T-helper 17 cell (primary cell): ENCODE data around the gene LRRC4. TPM values are rescaled to one million over a fixed set of nuclear protein-coding genes. Genes with fewer than 3 reads are reported as not detected.

Source experiments
- ATAC-seq: fragments of 150-1000 bp; cut with Tn5 transposase; 2 replicates; pipeline ENCODE4 v1.10.0; 2021; ENCODE audit warnings: mild to moderate bottlenecking, moderate library complexity
- DNase-seq, 3 donors: peaks; one replicate each; pipeline versions ENCODE4 v3.0.0 to v3.0.0-alpha.2; 2020 to 2021
- H3K9me3 ChIP-seq: one replicate; pipeline ENCODE4 v1.7.0; 2013; ENCODE audit warnings: low read length, mild to moderate bottlenecking; ENCODE audit not compliant: control insufficient read depth, poor library complexity, severe bottlenecking
- H3K27ac Mint-ChIP-seq: one replicate; pipeline ENCODE4 v1.8.0; 2022; ENCODE audit warnings: mild to moderate bottlenecking, moderate library complexity, mixed read lengths
- H3K27me3 Mint-ChIP-seq: one replicate; pipeline ENCODE4 v1.8.0; 2022; ENCODE audit warnings: mixed read lengths
- H3K36me3 Mint-ChIP-seq: one replicate; pipeline ENCODE4 v1.8.0; 2022; ENCODE audit warnings: low read depth, mixed read lengths
- H3K4me1 Mint-ChIP-seq: one replicate; pipeline ENCODE4 v1.8.0; 2022; ENCODE audit warnings: mild to moderate bottlenecking, mixed read lengths
- H3K4me3 Mint-ChIP-seq: one replicate; pipeline ENCODE4 v1.8.0; 2022; ENCODE audit warnings: mild to moderate bottlenecking, moderate library complexity, mixed read lengths
- total RNA-seq, 4 donors: library from RNA in 2 of 4; stranded (reverse) in 2 of 4; gene quantifications; one replicate each; pipeline ENCODE4 v1.2.3 and lab custom pipeline; 2022 to 2026

Gene LRRC4
- total RNA-seq, 2 donors from 2014 or later, result 0.34 to 0.57 TPM

DNA sequence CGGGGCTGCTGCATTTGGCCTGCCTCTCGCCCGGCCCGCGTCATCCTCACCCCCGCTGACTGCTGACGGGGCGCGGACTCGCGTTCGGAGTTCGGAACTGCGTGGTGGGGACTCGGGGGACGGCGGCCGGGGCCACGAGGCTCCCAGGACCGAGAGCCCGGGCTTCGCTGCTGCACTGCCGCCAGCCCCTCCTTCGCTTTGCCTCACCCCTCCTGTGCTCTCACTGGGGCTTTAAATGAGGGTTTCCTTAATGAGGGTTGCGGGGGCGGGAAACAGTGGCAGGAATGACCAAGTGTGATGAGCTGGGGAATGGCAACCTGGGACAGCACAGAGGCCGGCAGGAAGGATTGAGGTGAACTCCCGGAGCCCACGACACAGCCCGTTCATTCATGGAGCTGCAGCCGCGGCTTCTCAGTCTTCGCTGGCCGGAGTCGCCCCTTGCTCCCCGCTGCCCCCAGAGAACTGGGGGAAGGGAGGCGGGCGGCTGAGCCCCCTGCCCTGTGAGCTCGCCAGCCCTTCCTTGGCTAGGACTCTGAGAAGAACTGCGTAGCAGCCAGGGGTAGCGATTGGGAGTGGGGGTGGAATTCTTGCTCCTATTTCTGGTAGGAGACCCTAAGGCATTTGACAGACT is 1.5 kb upstream of the LRRC4 start:
- Mint-ChIP-seq H3K36me3 (peaks cover 2% of the 10 kb centered on the region), H3K27ac (no peak overlapping the region), H3K4me1 (peaks cover 19% of the 10 kb centered on the region), H3K4me3 (peak overlapping the region; percentile 75), H3K27me3 (peaks cover 6% of the 10 kb centered on the region)
- ATAC-seq (no peak), DNase-seq (no peak)
- no peaks in the 10 kb centered on the region for H3K9me3 ChIP-seq

DNA sequence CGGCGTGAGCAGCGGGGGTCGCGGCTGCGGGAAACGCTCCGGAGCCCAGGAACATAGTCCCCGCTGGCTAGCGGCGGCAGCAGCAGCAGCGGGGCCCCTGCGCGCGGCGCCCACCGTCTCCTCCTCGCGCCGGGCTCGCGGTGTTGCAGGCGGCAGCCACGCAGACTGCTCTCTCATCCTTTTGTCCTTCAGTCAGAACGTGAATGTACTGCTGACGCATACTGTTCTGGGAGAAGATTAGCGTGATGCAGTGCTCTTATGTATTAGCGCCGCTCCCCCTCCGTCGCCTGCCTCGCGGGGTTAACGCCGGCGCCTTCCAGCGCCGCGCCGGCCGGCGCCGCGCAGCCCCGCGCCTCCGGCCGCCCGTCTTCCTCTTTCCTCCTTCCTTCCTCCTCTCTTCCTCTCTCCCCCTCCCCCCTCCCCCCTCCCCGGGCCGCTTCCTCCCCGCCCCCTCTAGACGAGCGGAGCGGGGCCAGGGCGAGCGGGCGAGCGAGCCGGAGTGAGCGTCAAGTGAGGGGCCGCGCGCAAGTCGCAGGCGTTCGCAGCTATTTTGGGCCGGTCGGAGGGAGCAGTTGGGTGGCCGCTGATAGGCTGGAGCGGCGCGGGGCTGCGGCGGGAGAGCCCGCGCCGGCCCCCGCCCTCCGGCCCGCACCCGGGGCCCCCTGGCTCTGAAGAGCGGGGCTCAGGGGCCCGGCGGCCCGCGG is 816 bp upstream of the LRRC4 start:
- Mint-ChIP-seq H3K4me3 (peak overlapping the region; percentile 93), H3K27me3 (peaks cover 6% of the 10 kb centered on the region), H3K4me1 (peaks cover 23% of the 10 kb centered on the region), H3K36me3 (peaks cover 2% of the 10 kb centered on the region), H3K27ac (no peak overlapping the region)
- peak in 2 of 3 donors; percentile 17 to 18 for DNase-seq
- peak; percentile 92 for ATAC-seq
- H3K9me3 ChIP-seq, result no peaks in the 10 kb centered on the region

DNA sequence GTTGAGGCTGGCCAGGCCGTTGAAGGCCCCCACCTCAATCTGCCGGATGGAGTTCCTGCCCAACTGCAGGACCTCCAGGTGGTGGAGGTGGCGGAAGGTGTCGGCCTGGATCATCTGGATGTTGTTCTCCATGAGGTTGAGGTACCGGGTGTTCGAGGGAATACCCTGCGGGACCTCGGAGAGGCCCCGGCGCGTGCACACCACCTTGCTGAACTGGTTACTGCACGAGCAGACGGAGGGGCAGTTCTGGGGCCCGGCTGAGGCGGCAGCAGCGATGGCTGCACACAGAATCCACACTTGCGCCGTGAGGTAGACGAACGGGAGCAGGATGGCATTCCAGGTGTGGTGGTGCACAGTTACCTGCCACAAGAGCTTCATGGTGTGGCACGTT is 979 bp downstream of the LRRC4 start:
- H3K9me3 ChIP-seq, result no peaks in the 10 kb centered on the region
- H3K36me3 Mint-ChIP-seq, result peaks cover 2% of the 10 kb centered on the region
- H3K4me1 Mint-ChIP-seq, result peaks cover 20% of the 10 kb centered on the region
- ATAC-seq (no peak), DNase-seq (no peak)
- peaks cover 6% of the 10 kb centered on the region for H3K27me3 Mint-ChIP-seq
- no peak overlapping the region for H3K27ac Mint-ChIP-seq
- peak overlapping the region; percentile 84 for H3K4me3 Mint-ChIP-seq

DNA sequence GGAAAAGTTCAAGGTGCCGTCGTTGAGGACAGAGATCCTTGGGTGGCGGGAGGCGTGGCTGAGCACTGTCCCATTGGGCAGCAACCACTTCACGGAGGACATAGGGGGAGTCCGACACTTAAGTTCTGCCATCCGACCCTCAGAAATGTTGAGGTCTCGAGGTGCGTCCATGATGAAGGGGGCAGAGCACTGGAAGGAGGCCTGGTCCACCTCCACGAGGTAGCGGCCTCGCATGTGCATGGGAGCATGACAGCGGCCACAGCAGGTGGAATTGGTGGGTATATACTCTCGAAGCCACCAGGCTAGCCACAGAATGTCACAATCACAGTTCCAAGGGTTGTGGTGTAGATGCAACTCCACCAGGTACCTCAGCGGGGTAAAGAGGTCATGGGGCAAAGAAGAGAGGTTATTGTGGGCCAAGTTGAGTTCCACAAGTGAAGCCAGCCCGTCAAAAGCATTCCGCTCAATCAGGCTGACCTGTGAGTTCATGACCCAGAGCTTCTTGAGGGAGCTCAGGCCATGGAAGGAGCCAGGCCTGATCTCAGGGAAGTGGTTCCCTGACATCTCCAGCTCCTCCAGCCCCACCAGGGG is 1.7 kb downstream of the LRRC4 start:
- H3K4me3 Mint-ChIP-seq, result peak overlapping the region; percentile 84
- peak overlapping the region; percentile 51 for H3K27ac Mint-ChIP-seq
- peaks cover 2% of the 10 kb centered on the region for H3K36me3 Mint-ChIP-seq
- no peak for ATAC-seq
- DNase-seq, result no peak
- peaks cover 20% of the 10 kb centered on the region for H3K4me1 Mint-ChIP-seq
- peaks cover 6% of the 10 kb centered on the region for H3K27me3 Mint-ChIP-seq
- no peaks in the 10 kb centered on the region for H3K9me3 ChIP-seq

DNA sequence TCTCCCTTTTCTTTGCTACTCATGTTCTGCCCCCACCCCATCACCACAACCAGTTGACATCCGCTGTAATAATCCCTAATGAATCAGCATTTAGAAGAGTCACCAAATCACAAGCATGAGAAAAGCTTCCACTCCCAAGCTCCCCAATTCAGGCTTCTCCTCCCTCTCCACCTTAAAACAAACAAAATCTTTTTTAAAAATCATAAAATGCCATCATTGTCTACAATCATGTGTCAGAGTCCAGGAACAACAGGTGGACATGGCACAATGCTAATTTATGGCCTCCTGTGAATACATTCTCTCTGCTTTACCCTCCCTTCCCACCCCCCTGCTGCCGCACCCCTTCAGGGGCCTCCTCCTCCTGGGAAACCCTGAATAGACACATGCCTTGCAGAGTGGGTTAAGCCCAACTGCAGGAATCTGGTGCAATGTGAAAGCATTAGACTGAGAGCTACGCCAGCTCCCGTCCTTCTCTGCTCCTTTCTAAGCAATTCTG is 3.7 kb downstream of the LRRC4 start:
- peak overlapping the region; percentile 57 for H3K27ac Mint-ChIP-seq
- DNase-seq (no peak), ATAC-seq (no peak)
- H3K4me1 Mint-ChIP-seq, result peaks cover 27% of the 10 kb centered on the region
- H3K4me3 Mint-ChIP-seq, result no peak overlapping the region
- no peaks in the 10 kb centered on the region for H3K9me3 ChIP-seq
- H3K36me3 Mint-ChIP-seq, result peaks cover 2% of the 10 kb centered on the region
- H3K27me3 Mint-ChIP-seq, result peaks cover 6% of the 10 kb centered on the region

DNA sequence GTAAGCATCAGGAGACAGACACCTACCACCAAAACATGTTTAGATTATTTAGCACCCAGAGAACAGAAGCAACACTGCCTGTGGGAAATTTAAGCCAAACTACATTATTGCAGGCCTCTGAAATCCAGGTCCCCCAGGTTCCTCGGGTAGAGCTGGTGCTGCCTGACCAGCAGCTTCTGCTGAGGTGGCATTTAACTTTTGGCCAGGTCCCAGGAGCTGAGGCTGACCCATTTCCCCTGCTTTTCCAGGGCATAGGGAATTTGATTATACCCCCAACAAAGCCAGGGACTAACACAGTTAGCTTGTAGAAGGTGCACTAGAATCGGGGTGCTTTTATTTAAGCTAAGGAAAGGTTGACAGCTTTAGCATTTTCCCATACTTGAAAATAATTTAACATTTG is 4.7 kb downstream of the LRRC4 start:
- H3K27ac Mint-ChIP-seq, result no peak overlapping the region
- H3K4me1 Mint-ChIP-seq, result peaks cover 25% of the 10 kb centered on the region
- no peak overlapping the region for H3K4me3 Mint-ChIP-seq
- H3K9me3 ChIP-seq, result no peaks in the 10 kb centered on the region
- peaks cover 6% of the 10 kb centered on the region for H3K27me3 Mint-ChIP-seq
- no peak for ATAC-seq
- H3K36me3 Mint-ChIP-seq, result no peaks in the 10 kb centered on the region
- DNase-seq, result no peak

DNA sequence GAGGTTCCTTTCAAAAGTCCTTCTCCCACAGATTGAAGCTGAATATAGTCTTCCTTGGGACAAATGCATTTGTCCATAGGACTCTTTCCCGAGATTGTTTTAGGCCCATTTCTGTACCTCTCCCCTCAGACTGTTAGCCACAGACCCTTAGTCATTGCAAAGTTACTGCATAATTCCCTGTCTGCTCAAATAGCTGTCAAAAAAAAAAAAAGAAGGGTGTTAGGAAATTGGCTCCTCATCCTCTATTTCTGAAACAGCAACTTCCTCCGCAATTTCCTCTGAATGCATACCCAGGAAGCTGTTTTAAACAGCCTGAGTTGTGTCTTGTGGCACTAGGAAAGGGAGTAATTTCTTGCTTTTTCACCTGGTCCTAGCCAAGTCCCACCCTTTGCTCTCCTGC is 5.4 kb downstream of the LRRC4 start:
- ATAC-seq, result no peak
- H3K4me1 Mint-ChIP-seq, result peaks cover 28% of the 10 kb centered on the region
- H3K9me3 ChIP-seq, result no peaks in the 10 kb centered on the region
- no peak overlapping the region for H3K4me3 Mint-ChIP-seq
- H3K27me3 Mint-ChIP-seq, result peaks cover 6% of the 10 kb centered on the region
- DNase-seq, result no peak
- H3K36me3 Mint-ChIP-seq, result peaks cover 2% of the 10 kb centered on the region
- no peak overlapping the region for H3K27ac Mint-ChIP-seq

DNA sequence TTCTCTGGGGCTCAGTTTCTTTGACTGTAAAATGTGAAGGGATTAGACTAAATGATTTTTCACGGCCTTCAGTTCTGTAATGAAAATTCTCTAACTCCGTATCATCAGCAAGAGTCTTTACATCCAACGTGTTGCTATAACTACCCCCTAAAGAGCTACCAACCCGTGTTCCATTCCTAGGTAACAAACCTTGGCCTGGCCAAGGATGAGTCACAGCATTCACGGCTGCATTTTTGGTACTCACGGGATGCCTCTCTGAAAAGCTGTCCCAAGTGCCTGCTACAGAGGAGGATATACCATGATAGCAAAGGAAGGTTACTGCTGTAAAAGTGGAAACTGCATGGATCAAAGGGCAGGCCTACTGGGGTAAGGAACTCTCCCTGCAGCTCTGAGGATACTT is 5.9 kb downstream of the LRRC4 start:
- DNase-seq (no peak), ATAC-seq (no peak)
- H3K27me3 Mint-ChIP-seq, result peaks cover 6% of the 10 kb centered on the region
- peaks cover 3% of the 10 kb centered on the region for H3K36me3 Mint-ChIP-seq
- H3K9me3 ChIP-seq, result no peaks in the 10 kb centered on the region
- H3K4me1 Mint-ChIP-seq, result peaks cover 27% of the 10 kb centered on the region
- H3K4me3 Mint-ChIP-seq, result no peak overlapping the region
- no peak overlapping the region for H3K27ac Mint-ChIP-seq

DNA sequence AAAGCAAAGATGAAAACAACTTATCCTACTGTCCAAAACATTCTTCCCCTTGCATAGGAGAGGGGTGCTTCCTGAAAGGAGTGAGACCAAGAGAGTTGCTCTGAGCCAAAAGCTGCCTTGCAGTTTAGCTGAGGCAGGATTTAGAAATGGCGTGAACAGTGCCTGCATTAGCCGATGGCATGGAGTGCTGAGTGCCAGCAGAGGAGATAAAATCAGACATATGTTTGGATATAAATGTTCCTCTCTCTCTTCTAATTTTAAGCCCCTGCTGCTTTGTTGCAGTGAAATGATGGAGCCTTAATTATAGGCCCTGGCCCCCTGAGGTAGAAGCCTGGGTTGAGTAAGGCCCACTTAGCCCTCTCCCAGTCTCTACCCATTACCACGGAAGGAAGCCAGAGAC is 7.1 kb downstream of the LRRC4 start:
- Mint-ChIP-seq H3K27ac (no peak overlapping the region), H3K27me3 (peaks cover 4% of the 10 kb centered on the region), H3K36me3 (peaks cover 3% of the 10 kb centered on the region), H3K4me1 (peaks cover 20% of the 10 kb centered on the region), H3K4me3 (no peak overlapping the region)
- no peak for ATAC-seq
- no peaks in the 10 kb centered on the region for H3K9me3 ChIP-seq
- DNase-seq, result no peak

DNA sequence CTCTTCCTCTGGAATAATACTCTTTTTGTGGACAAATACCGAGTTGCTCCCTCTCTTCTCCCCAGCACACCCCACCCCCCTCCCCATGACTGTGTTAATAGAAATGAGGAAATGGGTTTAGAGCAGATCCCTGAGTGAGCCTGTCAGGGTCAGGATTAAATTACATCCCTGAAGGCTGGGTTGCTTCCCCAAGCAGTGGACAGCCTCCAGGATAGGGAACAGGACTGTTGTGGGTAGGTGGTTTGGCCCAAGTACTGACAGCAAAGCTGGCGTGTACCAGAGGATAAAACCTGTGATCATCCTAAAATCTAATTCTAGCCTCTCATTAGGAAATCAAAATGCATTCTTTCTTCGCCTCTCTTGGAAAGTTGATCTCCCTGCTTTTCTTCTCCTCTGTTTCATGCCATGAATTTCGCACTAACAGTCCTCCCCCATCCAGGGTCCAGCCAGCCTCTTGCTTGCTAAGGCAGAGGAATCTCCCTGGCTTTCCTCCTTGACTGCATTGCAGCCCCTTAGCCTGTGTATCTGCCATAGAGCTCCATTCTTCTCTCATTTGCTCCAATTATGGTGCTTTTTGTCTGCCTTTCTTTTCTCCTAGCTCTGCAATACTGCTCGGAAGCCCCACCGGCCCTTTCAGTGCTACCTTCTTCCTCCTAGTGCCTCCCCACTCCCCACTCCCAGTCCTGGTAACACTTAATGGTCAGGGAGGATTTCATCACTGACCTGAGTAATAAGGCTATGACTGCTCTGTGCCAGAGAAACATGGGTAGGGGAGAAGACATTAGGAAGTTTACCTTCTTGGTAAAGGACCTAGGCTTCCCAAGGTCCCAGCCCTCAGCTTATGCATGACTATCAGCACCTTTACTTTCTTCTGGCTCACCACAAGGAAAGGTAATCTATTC is 8.4 kb downstream of the LRRC4 start:
- Mint-ChIP-seq H3K4me1 (peaks cover 15% of the 10 kb centered on the region), H3K36me3 (peaks cover 3% of the 10 kb centered on the region)

DNA sequence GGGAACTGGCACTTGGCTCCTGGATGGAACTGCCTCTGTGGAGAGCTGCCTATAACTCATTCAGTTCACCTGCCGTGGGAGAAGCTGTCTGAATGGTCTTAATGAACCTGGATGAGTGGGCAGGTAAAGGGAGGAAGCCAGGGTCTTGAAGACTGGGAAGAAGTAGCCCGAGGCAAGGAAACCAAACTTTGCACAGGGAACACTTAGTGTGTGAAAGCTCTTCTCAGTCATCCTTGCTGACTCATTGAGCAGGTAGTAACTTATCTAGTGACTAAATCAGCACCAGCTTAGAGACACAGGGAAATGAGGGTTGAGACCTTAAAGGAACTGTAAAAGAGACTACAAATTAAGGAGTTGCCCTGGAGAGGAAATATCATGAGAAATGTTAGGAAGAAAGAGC is 9.9 kb downstream of the LRRC4 start:
- no peaks in the 10 kb centered on the region for H3K27me3 Mint-ChIP-seq
- H3K27ac Mint-ChIP-seq, result peak overlapping the region; percentile 71
- peaks cover 3% of the 10 kb centered on the region for H3K36me3 Mint-ChIP-seq
- no peak overlapping the region for H3K4me3 Mint-ChIP-seq
- no peak for DNase-seq
- ATAC-seq, result no peak
- H3K4me1 Mint-ChIP-seq, result peaks cover 11% of the 10 kb centered on the region
- H3K9me3 ChIP-seq, result no peaks in the 10 kb centered on the region

More for the DNA sequence above, 8.4 kb downstream of the LRRC4 start:
- no peaks in the 10 kb centered on the region for H3K9me3 ChIP-seq
- Mint-ChIP-seq H3K27me3 (no peaks in the 10 kb centered on the region), H3K27ac (no peak overlapping the region), H3K4me3 (peak overlapping the region; percentile 39)
- no peak for DNase-seq
- no peak for ATAC-seq

DNA sequence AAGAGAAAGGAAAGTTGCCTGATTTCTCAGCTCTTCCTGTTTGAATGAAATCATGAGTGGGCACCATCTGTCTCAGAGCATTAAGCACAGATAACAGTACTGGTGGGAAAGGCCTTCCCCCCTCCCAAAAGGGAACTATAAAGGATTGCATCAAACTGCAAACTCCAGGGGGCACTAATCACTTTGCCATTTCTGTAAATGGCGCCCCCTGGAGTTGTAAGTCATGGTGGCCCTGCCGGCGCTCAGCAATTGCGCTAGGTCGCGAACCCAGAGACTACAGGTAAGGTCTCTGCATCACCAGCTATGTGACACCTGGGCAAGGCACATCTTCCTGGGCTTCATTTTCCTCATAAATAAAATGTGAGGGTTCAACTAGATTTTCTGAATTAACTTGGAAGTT is 11.1 kb downstream of the LRRC4 start:
- DNase-seq, result no peak
- H3K9me3 ChIP-seq, result no peaks in the 10 kb centered on the region
- Mint-ChIP-seq H3K27ac (no peak overlapping the region), H3K4me1 (peaks cover 11% of the 10 kb centered on the region), H3K4me3 (no peak overlapping the region), H3K36me3 (peaks cover 3% of the 10 kb centered on the region), H3K27me3 (no peaks in the 10 kb centered on the region)
- ATAC-seq, result no peak

DNA sequence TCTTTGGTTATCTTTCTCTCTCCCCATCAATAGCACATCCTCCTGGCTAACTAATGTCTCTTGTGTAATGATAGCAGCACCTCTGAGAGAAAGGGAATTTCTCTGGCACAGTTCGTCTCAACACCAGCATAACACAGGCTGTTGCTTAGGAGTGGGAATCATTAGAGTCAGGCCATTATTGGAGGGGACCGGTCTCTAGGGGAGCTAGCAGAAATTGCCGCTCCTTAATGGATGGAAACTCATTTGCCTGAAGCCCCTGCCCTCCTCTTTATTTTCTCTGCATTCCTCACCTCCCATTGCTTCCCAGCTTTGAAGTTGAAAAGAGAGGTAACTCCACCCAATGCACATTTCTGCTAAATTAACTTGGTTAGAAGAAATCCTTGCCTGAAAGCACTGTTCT is 11.9 kb downstream of the LRRC4 start:
- H3K27ac Mint-ChIP-seq, result no peak overlapping the region
- H3K4me1 Mint-ChIP-seq, result peaks cover 12% of the 10 kb centered on the region
- no peaks in the 10 kb centered on the region for H3K9me3 ChIP-seq
- no peaks in the 10 kb centered on the region for H3K27me3 Mint-ChIP-seq
- ATAC-seq, result no peak
- peaks cover 3% of the 10 kb centered on the region for H3K36me3 Mint-ChIP-seq
- no peak for DNase-seq
- peak overlapping the region; percentile 39 for H3K4me3 Mint-ChIP-seq
